ENCODE measurements around the gene CSTF1. TPM values are rescaled to one million over a fixed set of nuclear protein-coding genes. Genes with fewer than 3 reads are reported as not detected.

The CSTF1 gene
- total RNA-seq, 4 donors from 2014 or later: 17.6 to 25.9 (median 22.7) TPM

DNA sequence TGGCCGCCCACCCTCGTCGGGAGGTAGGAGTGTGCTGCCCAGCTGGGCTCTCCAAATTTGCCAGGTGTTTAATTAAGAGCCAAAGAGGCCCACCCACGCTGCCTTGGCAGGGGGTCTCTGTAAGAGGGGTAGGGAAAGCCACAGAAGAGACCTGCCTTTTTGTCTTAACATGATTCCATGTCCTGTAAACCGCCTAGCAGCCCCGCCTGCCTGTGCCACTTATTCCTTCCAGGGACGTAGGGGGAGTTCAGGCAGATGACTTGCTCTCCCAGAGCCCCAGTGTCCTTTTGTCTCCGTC lies 31.6 kb upstream of the CSTF1 start:
- H3K9me3 ChIP-seq: no peaks in the 10 kb centered on the region
- H3K36me3 ChIP-seq: peaks cover 0 to 20% (median under 1%) of the 10 kb centered on the region in 3 donors
- no peak for TF ChIP-seq EP300 (IDR thresholded peaks at IDR 0.05)
- TF ChIP-seq, protein P1, sequence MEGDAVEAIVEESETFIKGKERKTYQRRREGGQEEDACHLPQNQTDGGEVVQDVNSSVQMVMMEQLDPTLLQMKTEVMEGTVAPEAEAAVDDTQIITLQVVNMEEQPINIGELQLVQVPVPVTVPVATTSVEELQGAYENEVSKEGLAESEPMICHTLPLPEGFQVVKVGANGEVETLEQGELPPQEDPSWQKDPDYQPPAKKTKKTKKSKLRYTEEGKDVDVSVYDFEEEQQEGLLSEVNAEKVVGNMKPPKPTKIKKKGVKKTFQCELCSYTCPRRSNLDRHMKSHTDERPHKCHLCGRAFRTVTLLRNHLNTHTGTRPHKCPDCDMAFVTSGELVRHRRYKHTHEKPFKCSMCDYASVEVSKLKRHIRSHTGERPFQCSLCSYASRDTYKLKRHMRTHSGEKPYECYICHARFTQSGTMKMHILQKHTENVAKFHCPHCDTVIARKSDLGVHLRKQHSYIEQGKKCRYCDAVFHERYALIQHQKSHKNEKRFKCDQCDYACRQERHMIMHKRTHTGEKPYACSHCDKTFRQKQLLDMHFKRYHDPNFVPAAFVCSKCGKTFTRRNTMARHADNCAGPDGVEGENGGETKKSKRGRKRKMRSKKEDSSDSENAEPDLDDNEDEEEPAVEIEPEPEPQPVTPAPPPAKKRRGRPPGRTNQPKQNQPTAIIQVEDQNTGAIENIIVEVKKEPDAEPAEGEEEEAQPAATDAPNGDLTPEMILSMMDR (IDR thresholded peaks at IDR 0.05): no peak
- TF ChIP-seq POLR2A (IDR thresholded peaks at IDR 0.05): no peak
- peak overlapping the region in 3 of 4 donors; percentile 80 to 92 (median 88) for H3K27ac ChIP-seq
- H3K4me1 ChIP-seq: peaks cover 0 to 51% (median 22%) of the 10 kb centered on the region in 4 donors
- WGBS, 2 donors: 65 to 73% methylated on average over 8 of the region's 8 CpGs
- H3K27me3 ChIP-seq: no peaks in the 10 kb centered on the region
- peak overlapping the region in 1 of 4 donors; percentile 91 for H3K4me3 ChIP-seq
- DNase-seq (ENCODE audit: low spot score in 2 of 2): no peak

DNA sequence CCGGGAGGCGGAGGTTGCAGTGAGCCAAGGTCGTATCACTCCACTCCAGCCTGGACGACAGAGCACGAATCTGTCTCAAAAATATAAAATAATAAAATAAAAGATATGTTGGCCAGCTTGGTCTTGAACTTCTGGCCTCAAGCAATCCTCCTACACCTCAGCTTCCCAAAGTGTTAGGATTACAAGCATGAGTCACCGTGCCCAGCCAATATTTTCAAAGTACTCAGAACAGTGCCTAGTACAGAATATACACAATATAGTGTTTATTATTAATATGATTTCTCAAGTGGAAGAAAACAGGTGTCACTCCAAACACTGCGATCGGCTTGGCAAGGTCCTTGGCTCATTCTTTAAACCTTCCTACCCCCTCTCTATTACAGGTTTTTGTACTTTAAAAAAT lies 30.5 kb upstream of the CSTF1 start:
- DNase-seq (ENCODE audit: low spot score in 2 of 2): no peak
- 76 to 85% methylated on average over 8 of the region's 8 CpGs for WGBS, 2 donors
- Histone ChIP-seq H3K36me3 (peaks cover 0 to 31% (median 7%) of the 10 kb centered on the region in 3 donors), H3K4me1 (peaks cover 0 to 51% (median 22%) of the 10 kb centered on the region in 4 donors), H3K4me3 (no peak overlapping the region), H3K27me3 (no peaks in the 10 kb centered on the region), H3K27ac (peak overlapping the region in 2 of 4 donors; percentile 80 to 92), H3K9me3 (no peaks in the 10 kb centered on the region)
- TF ChIP-seq POLR2A (IDR thresholded peaks at IDR 0.05) (no peak), EP300 (IDR thresholded peaks at IDR 0.05) (no peak)
- TF ChIP-seq, protein P1 (IDR thresholded peaks at IDR 0.05): no peak

DNA sequence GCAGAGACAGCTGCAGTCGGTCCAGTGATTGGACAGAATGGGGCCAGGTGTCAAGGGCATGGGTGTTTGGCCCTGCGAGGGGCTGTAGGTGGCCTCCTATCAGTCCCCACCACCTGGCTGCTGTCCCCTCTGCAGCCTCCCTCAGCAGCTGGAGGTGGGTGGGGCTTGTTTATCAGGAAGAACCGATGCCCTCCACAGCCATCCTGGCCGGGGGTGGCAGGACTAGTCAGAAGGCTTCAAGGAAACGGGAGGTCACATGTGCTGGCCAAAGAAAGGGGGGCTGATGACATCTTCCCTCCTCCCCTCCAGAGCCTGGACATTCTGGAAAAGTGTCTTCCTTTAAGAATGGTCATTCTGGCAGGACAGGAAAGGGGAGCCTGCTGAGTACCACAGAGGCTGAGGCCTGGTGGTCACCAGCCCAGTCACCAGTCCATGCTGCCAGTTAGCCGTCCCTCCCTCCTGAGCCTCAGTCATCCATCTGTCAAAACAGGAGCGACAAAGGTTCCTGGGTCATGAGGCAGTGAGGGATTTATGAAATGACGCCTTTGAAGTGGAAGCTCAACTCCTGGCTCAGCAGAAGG lies 29.5 kb upstream of the CSTF1 start:
- Histone ChIP-seq H3K9me3 (no peaks in the 10 kb centered on the region), H3K27ac (peak overlapping the region in 2 of 4 donors; percentile 33 to 92), H3K4me3 (no peak overlapping the region), H3K36me3 (peaks cover 0 to 41% (median 7%) of the 10 kb centered on the region in 3 donors), H3K4me1 (peaks cover 0 to 57% (median 25%) of the 10 kb centered on the region in 4 donors), H3K27me3 (no peaks in the 10 kb centered on the region)
- WGBS, 2 donors: 45 to 46% methylated on average over 8 of the region's 8 CpGs
- DNase-seq (ENCODE audit: low spot score in 2 of 2): no peak
- TF ChIP-seq POLR2A (IDR thresholded peaks at IDR 0.05): no peak
- TF ChIP-seq, protein P1 (IDR thresholded peaks at IDR 0.05): no peak

DNA sequence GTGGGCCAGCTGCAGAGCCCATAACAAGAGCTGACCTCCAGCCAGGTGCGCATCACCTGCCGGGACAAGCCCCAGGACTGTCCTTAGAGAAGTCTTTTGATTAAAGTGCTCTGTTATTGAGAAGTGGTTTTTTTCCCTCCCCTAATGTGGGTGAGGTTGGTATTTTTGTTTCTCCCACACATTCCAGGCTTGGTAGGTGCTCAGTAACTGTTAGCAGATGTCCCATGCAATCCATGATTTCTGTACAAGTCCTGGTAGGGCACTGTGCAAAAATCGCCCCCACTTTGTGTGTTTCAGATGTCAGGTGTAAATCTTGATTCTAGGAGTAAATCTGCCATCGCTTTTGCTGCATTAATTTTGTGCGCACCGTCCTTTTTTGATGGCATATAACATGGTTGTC lies 29.0 kb upstream of the CSTF1 start:
- 91 to 95% methylated on average over 6 of the region's 6 CpGs for WGBS, 2 donors
- DNase-seq (ENCODE audit: low spot score in 2 of 2): no peak
- Histone ChIP-seq H3K4me3 (no peak overlapping the region), H3K27ac (peak overlapping the region in 2 of 4 donors; percentile 33 to 92), H3K36me3 (peaks cover 0 to 47% (median 7%) of the 10 kb centered on the region in 3 donors), H3K4me1 (peaks cover 0 to 56% (median 26%) of the 10 kb centered on the region in 4 donors), H3K9me3 (no peaks in the 10 kb centered on the region), H3K27me3 (no peaks in the 10 kb centered on the region)
- TF ChIP-seq POLR2A (IDR thresholded peaks at IDR 0.05) (no peak), EP300 (IDR thresholded peaks at IDR 0.05) (no peak)
- TF ChIP-seq, protein P1 (IDR thresholded peaks at IDR 0.05): no peak

DNA sequence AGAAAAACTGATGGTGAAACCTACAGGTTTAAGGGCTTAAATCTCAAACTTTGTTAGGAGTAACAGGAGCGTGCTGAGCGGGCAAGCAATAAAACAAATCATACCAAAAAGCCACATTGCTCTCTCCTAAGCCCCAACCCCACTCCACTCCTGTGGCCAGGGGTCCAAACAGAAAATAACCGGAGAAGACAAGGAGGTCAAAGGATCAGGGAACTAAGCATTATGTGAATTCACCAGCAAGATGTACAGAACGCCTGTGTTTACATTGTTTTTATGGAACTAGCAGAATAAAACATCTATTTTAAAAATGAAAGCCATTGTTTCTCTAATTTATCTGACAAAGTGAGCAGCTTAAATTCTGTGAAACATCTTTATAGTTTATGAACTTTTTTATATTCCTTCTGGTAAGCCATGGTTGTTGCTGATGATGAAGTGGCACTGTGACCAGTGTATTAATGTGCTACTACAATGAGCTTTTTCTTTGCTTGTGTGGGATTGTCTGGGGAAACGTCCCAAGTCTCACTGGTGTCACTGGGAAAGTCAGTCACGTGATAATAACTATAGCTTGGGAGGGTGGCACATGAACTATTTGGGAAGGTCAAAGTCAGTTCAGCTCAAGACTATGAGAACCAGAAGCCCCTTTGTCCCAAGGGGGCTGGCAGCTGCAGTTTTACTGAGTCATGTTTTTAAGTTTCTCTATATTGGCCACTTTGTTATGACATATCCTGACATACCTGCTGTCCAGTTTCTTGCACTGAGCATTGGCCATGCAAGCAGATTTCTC lies 23.9 kb upstream of the CSTF1 start:
- Histone ChIP-seq H3K9me3 (no peaks in the 10 kb centered on the region), H3K4me1 (peaks cover 0 to 35% (median 7%) of the 10 kb centered on the region in 4 donors), H3K36me3 (peaks cover 0 to 63% (median 7%) of the 10 kb centered on the region in 3 donors), H3K4me3 (no peak overlapping the region), H3K27me3 (no peaks in the 10 kb centered on the region), H3K27ac (peak overlapping the region; percentile 3 to 88 (median 56))
- TF ChIP-seq EP300 (IDR thresholded peaks at IDR 0.05) (peak in 1 of 2 donors; percentile 71), POLR2A (IDR thresholded peaks at IDR 0.05) (peak in 1 of 2 donors; percentile 18)
- TF ChIP-seq, protein P1 (IDR thresholded peaks at IDR 0.05): no peak
- no peak for DNase-seq (ENCODE audit: low spot score in 2 of 2)
- 42 to 51% methylated on average over 6 of the region's 6 CpGs for WGBS, 2 donors

Measured in tibial nerve (tissue), 4 donors.